Epithelial cell of umbilical artery (primary cell): ENCODE results near the gene SUCNR1. TPM values are rescaled to one million over a fixed set of nuclear protein-coding genes. Genes with fewer than 3 reads are reported as not detected.

Experiments used
- total RNA-seq: library from RNA; depleted of rRNA; stranded (reverse); fragments of >200 nt; gene quantifications from 2 replicates; pipeline ENCODE4 v1.2.3, GENCODE V29; 2014

SUCNR1 gene
- total RNA-seq: under 0.01 and 0.46 TPM in 2 replicates

GRCh38 chr3:151873398-151873797, at the start of gene SUCNR1:
Gene SUCNR1, plus strand, starts transcription at chr3:151873643. Its CDS starts 6,250 bp downstream, at chr3:151879893.

Other genes starting within 250 kb of the SUCNR1 start
- not detected in 2 replicates for gene AADACL2, start 139.7 kb upstream of the SUCNR1 start, total RNA-seq
- 0.15 and 4.2 TPM in 2 replicates for gene AADAC, start 59.5 kb upstream of the SUCNR1 start, total RNA-seq